ENCODE measurements around the gene DMRTB1.

The DMRTB1 gene

DNA sequence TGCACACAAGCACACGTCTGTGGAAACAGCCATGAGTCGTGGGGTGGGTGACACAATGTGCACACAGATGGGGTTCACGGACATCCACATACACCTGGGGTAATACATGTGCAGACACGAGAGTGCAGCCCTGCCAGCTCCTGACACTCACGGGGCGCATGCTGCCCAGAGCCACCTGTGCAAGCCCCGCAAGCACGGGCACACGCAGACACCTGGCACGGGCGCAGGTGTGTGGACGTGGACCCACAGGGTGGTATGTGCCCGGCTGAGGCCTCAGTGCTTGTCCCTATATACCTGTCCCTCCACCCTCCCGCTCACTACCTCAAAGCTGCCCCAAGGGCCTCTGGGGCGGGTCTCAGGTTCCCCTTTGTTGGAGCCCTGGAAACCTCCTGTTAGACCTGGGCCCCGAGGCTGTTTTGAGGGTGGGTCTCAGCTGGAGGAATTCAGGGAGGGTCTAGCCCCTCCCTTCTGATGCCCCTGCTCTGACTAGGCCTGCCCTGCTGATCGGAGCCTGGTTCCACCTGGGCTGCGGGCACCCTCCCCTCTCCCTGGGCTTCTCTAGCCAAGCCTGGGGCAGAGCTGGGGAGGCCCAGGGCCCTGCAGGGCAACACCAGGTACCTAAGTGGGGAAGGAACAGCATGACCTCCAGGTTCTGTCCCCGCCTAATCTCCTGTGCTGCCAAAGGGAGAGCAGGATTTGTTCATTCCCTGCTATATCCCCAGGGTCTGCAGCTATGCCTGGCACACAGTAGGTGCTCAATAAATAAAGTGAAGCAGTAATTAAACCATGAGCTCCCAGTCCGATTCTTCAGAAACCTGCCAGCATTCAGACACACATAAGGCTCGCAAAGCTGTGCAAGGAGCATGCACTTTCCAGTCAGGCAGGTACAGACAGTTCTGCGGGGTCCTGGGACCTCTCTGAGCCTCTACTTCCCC is 49.1 kb downstream of the DMRTB1 start:
- no peak for DNase-seq (ENCODE audit: low spot score)

DNA sequence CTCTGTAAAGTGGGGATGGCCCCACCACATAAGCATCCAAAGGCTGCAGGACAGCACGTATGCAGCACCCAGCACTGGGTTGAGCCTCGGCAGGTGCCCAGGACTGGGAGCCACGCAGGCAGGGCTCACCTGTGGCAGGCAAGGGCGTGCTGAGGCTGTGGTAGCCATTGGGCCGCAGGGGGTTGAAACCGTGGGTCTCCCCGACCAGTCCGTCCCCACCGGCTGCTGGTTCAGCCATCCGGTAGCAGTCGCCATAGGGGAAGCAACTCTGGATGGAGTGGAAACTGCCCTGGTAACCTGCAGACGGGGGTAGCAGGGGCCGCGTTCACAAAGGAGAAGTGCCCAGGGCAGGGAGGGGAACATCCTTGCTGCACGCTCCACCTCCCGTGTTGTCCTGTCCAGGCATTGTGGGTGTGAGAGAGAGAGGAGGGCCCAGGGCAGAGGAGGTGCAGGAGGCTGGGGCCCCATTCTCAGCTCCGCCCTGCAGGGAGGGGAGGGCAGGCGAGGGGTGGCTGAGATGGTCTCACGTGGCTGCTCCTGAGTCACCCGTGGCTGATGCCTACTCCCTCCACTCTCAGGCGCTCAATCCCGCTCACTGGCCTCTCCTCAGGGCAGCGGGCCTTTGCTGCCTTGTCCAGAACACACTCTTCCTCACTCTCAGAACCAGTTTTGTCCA is 49.9 kb downstream of the DMRTB1 start:
- DNase-seq (ENCODE audit: low spot score) = no peak

DNA sequence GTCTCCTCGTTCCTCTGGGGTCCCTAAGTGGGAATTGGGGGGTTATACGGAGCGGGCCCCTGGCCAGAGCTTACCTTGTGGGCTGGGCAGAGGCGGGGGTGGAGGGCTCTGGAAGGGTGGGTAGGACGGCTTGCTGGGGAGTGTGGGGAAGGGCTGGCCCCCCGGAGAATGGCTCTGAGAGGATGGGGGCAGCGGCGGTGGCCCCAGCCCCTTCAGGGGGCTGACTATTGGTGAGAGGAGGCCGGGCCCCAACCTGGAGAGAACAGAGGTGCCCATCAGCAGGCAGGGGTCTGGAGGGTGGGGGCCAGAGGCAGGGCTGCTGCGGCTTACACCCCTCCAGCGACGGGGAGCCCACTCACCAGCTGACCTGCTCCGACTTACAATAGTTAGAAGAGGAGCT is 50.6 kb downstream of the DMRTB1 start:
- DNase-seq (ENCODE audit: low spot score) = no peak

DNA sequence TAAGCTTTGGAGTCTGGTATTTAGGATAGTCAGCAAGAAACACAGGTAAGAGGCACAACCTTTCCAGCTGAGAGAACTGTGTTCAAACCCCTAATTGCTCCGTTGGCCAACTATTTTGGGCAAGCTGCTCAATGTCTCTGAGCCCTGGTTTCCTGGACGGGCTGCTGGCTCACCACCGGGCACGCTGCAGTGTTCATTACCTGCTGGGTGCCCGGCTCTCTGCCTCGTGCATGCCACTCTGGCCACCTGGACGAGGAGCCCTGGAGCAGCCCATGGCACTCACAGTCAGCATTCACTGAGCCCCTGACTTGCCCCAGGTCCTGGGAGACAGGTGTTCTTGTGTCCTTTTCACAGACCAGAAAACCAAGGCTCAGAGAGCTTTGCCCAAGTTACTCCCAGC is 51.0 kb downstream of the DMRTB1 start:
- no peak for DNase-seq (ENCODE audit: low spot score)

DNA sequence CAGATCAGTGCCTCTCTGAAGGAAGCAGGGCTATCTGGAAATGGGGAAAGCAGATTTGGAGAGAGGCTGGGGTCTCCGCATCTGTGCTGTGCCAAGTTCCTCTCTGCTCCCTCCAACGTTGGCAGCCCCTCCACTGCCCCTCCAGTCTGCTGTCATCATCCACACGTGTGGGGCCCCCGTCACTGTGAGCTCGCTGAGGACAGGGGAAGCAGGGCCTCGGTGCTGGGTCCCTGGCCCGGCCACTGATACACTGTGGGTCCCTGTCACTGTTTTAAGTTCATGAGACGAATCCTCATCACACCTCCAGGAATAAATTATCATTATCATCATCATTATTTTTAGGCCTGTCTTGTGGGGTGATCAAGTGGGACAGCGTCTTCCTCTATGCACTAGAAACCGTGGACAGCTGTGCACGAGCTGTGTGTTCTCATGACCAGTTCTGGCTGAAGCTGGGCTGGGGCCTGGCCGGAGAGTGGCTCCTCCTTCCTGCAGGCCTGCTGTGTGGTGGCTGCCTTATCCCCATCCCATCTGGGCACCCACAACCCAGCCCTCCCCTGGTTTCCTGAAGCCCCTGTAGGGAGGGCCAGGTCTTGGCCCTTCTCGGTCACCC is 52.2 kb downstream of the DMRTB1 start:
- no peak for DNase-seq (ENCODE audit: low spot score)

DNA sequence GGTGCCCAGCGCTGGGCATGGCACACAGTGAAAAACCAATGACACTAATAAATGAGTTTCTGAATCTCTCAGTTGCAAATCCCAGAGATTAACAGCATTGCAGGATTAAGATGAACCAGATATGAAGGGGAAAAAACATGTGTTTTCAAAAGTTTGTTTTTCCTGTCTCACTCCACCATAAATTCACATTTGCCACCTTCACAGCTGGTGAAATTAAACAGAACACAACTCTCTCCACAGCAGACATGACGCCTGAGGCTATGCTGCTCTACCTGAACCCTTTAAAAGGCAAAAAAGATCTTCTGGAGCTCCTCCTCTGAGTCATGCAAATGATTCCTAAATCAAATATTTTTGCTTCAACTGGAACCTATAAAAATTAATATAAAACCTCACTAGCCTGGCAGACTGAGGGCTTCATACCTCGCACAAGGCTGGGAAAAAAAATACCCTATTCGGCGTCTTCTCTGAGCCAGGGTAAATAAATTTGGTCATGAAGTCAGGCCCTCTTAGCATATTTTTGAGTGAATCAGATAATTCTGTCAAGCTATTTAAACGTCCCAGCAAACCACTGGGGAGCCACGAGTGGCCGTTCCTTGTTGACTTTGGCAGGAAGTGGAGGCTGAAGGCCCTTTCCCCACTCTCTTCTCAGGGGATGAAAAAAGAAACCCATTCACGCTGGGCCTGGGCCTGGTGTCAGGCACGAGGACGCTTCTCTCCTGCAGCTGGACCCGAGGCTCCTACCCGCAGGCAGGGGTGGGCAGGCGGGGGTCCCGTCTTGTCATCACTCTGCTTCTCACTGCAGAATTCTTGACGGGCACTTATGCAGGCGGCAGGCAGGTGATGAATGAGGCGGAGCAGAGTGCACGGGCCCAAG is 53.0 kb downstream of the DMRTB1 start:
- DNase-seq (ENCODE audit: low spot score) = no peak

DNA sequence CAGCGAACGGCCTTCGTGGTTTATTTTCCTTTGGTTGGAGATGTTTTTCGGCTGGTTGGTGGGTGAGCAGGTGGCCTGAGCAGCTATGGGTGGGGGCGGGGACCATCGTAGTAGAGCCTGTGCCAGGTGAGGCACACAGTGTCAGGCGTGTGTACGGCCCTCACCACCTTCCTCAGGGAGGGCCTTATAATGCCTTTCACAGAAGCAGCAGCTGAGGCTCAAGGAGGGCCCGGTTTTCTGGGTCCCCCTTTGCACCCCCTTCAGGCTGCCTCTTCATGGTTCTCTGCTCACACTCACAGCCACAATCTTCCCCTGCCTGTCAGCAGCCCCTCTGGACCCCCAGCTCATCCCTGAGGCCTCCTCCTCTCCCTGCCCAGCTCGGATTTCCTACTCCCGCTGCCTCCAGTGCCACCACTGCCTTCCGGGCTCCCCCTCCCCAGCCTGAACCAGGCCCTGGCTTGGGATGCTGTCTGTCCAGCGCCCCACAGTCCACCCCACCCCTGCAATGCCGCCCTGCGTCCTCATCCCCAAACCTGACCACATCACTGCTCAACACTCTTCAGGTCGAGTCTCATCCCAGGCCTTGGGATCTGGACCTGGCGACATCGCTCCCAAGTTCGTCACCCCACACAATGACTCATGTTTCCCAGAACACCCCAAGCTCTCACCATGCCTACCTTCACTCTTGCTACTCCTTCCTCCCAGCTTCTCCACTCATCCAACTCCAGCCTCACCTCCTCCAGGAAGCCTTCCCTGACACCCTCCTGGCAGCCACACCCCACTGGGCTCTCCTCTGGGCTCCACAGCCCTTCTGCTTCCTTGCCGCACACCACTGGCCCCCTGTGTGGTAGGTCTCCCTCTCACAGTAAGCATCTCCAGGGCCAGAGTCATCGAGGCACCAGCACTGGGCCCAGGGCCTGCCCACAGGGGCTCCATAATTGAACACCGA is 53.9 kb downstream of the DMRTB1 start:
- DNase-seq (ENCODE audit: low spot score) = no peak

DNA sequence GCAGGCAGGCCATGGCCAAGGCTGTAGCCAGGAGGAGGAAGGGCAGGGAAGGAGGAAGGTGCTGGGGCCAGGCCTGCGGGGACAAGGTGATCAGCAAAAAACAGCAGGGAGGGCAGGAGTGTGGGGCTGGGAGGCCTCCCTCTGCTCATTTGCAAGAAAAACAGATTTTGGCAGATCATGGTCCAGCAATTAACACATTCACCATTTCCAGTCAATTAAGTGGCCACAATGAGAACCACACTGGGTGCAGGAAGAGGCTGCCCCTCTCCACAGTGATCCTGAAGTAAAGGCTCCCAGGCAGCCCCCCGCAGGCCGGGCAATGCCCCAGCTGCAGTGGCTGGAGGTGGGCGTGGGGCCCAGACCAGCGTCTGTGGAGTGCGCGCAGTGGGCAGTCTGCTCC is 54.6 kb downstream of the DMRTB1 start:
- no peak for DNase-seq (ENCODE audit: low spot score)

DNA sequence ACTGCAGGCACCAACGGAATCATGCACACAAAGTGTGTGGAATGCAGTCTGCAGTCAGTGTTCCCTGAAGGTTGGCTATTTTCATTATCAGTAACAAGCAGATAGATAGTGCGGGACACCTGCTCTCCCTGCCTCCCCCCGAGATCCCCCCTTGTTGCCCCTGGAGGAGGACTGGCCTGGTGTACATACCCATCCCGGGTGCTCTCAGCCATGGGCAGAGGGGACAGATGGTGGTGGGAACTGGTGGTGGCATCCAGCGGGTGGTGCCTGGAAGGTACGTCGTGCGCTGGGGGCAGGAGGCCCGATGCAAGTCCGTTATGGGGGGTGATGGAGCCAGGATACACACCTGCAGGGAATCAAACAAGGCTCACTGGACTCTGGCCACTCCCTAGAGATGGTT is 55.2 kb downstream of the DMRTB1 start:
- no peak for DNase-seq (ENCODE audit: low spot score)

DNA sequence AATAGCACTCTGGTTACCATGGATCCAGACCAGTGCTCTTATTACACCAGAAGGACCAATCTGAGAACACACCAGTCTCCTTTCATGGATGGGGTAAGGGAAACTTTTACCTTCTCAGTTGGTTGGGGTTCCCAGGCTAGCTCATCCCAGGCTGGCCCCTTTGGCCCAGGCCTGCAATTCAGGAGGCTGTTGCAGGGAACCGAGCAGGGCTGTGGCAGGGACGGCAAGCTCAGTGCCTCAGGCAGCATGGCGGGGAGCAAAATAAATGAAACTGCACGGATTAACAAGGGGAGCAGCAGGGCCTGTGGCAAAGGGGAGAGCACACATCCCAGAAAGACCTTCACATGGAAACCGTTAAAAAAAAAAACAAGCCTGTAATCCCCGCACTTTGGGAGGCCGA is 57.0 kb downstream of the DMRTB1 start:
- DNase-seq (ENCODE audit: low spot score) = no peak
